Measurements from ENCODE around the gene HDDC3.
A peak's percentile ranks its signal among the peaks of the same experiment; 100 is the strongest.

Gene HDDC3

GRCh38 chr15:90953947-90954711 is 21.8 kb upstream of the HDDC3 start:
- DNase-seq = no peak

GRCh38 chr15:90952901-90953677 is 20.7 kb upstream of the HDDC3 start:
- no peak for DNase-seq

GRCh38 chr15:90950676-90951075 is 18.3 kb upstream of the HDDC3 start:
- DNase-seq = no peak

GRCh38 chr15:90949979-90950675 is 17.8 kb upstream of the HDDC3 start:
- DNase-seq = no peak

GRCh38 chr15:90948506-90948905 is 16.2 kb upstream of the HDDC3 start:
- no peak for DNase-seq

GRCh38 chr15:90947577-90948357 is 15.4 kb upstream of the HDDC3 start:
- DNase-seq = no peak

GRCh38 chr15:90946941-90947576 is 14.7 kb upstream of the HDDC3 start:
- no peak for DNase-seq

- DNase-seq = no peak
Observed at GRCh38 chr15:90946538-90946937, 14.2 kb upstream of the HDDC3 start.

GRCh38 chr15:90945091-90945490 is 12.7 kb upstream of the HDDC3 start:
- no peak for DNase-seq

GRCh38 chr15:90942354-90943120 is 10.2 kb upstream of the HDDC3 start:
- DNase-seq = no peak

- DNase-seq = no peak
Observed at GRCh38 chr15:90941038-90941437, 8.7 kb upstream of the HDDC3 start.

GRCh38 chr15:90939756-90940155 is 7.4 kb upstream of the HDDC3 start:
- no peak for DNase-seq

- DNase-seq = no peak
Observed at GRCh38 chr15:90938261-90938660, 5.9 kb upstream of the HDDC3 start.

- no peak for DNase-seq
Observed at GRCh38 chr15:90936823-90937222, 4.5 kb upstream of the HDDC3 start.

GRCh38 chr15:90934949-90935751 is 2.8 kb upstream of the HDDC3 start, which contains the start of gene UNC45A:
UNC45A (plus strand) TSS chr15:90935285; CDS start chr15:90935325, 40 bp downstream.
- peak; percentile 91 for DNase-seq

GRCh38 chr15:90934256-90934948 is 2.1 kb upstream of the HDDC3 start:
- peak; percentile 85 for DNase-seq

- no peak for DNase-seq
Observed at GRCh38 chr15:90933301-90933700, 952 bp upstream of the HDDC3 start.

GRCh38 chr15:90932660-90932991 is 277 bp upstream of the HDDC3 start:
- no peak for DNase-seq

- DNase-seq = peak; percentile 7
Observed at GRCh38 chr15:90931575-90931827, 848 bp downstream of the HDDC3 start.

GRCh38 chr15:90930861-90931574 is 1.3 kb downstream of the HDDC3 start:
- no peak for DNase-seq
